Inflammatory macrophage treated with lipopolysaccharide for 4 hours (primary cell): ENCODE measurements around the gene GEMIN7.

Source experiments
- DNase-seq: peaks from one replicate; pipeline ENCODE4 v3.0.0-alpha.2; 2020

Gene GEMIN7

DNA sequence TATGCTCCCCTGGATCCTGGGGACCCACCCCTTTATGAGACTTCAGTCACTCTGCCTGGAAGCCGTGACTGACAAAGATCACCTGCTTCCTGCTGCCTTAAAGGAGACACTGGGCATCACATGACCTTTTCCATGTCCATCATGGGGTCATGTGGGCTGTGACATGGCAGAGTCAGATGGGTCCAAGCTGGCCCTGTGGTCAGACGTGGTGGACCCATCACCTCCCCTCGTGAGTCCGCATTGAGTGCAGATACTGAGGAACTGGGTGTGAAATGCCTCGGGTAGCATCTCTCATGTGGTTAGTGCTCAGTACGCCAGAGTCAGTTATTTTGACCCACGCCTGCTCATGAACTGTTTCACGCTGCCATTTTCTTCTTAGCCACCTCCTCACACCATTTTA, 54.6 kb downstream of the GEMIN7 start:
- no peak for DNase-seq

DNA sequence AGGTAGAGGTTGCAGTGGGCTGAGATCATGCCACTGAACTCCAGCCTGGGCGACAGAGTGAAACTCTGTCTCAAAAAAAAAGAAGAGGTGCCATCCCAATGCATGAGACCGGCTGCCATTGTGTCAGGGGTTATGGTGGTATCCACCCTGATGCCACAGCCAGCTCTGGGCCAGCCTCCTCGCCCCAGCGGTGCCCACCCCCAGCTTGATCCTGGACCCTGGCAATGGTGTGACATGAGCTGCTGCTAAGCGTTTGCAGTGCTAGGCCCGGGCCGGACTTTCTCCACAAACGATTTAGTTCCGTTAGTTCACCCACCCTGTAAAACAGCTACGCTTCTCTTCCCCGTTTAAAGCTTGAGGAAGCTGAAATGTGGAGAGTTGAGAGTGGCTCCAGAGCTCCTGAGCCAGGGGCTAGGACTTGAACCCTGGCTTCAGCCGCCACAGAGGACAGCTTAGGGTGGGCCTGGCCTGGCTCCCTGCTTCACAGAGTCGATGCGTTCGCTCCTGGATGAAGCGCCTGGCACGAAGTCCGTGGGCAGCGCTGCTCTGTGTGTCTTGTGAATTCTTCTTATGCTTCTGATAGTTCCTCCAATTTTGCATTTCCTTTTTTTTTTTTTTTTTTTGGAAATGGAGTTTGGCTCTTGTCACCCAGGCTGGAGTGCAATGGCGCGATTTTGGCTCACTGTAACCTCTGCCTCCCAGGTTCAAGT, 56.3 kb downstream of the GEMIN7 start:
- no peak for DNase-seq

DNA sequence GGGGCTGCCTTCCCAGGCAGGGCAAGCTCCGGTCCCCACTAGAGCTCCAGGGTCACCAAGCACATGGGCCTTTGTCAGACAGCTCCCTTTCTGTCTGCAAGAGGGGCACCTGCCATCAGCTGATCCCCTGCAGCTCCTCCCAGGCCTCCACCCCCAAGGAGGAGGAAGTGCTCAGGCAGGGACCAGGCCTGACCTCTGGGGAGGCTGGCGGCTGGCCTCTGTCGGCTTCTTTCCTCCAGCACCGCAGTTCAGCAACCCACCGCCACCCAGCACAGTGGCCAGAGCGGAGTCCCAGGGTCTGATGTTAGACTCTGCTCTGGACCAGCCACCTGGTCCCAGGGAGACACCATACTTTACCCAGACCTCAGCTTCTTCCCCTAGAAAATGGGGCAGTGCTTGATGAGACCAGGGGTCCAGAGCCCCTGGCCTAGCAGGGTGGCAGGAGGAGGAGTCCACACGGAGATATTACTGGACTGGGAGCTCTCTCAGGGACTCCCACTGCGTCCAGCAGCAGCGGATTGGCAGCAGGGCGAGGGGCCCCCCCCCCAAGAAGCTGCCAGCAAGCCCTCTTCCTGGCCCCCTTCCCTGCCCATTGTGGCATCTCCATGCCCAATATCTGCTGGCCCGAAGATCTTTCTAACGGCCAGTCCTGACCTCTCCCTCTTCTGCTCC, 57.6 kb downstream of the GEMIN7 start:
- DNase-seq, result no peak

DNA sequence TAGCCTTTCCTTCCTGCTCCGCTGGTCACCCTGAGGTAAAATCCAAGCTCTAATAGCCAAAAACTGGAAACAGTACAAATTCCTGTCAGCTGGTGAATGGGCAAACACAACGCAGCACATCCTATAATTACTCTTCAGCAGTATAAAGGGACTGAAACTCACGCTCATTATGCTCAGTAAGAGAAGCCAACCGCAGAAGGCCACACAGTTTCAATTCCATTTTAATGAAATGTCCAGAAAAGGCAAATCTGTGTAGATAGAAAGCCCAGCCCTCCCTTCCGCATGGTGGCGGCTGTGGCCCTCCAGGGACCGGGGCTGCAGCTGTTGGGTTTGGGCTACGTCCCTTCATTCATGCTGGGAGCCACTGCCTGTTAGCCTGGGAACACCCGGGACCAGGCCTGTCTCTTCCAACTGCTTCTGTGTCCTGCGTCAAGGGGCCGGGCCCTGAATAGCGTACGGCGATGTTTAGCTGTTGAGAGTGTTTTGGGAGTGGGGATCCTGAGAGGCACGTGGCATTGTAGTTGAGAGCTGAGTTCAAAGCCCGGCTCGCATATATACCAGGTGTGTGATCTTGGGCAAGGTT, 58.2 kb downstream of the GEMIN7 start:
- no peak for DNase-seq

DNA sequence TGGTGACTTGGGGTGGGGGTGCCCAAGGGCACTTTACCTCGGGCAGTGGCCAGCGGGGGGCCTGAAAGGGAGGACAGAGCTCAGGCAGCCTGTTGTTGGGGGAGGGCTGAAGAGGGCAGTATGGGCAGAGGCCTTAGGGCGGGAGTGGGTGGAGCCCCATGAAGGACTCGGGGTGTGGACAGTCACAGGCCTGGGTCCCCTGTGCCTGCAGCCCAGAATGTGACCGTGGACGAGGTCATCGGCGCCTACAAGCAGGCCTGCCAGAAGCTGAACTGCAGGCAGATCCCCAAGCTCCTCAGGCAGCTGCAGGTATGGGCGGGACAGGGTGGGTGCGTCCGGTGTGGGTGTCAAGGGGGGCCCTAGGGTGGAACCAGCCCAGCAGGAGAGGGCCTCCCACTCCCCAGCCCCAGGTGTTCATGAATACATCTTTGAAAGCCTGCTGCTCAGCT, 59.3 kb downstream of the GEMIN7 start:
- DNase-seq, result no peak

DNA sequence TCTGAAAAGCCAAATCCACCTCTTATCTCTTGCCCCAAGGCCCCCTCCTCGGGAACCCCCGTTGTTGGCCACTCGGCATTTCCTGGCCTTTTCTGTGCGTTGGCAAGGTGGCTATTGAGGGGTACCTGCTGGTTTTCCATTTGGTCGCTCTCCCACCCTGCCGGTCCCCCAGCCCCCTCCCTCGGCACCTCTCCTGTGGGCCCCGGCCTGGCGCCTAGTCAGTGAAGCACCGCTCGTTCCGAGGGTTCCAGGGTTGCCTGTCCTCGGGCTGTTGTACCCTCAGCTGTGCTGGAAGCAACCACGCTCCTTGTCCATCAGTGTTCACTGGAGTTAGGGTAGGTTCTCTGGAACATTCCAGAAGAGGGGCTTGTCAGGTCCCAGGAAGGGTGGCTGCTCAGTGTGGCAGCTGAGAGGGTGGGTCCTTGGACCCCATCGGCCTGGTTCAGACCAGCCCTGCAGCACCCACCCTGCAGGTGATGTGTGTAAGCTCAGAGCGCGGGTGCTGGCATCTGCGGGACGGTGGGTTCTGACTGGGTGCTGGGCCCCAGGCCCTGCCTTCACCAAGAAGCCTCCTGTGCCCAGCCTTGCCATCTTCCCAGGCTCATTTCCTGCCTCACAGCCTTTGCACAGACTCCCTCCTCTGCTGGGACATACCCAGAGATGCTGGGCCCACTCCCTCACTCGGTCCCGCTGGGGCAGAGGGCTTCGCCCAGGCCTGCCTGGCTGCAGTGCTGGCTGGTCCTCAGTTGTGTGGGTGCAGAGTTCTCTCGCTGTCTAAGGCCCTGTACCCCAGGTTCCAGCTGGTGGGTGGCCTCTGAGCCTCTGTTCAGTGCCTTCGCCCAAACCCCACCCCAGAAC, 60.5 kb downstream of the GEMIN7 start:
- no peak for DNase-seq

DNA sequence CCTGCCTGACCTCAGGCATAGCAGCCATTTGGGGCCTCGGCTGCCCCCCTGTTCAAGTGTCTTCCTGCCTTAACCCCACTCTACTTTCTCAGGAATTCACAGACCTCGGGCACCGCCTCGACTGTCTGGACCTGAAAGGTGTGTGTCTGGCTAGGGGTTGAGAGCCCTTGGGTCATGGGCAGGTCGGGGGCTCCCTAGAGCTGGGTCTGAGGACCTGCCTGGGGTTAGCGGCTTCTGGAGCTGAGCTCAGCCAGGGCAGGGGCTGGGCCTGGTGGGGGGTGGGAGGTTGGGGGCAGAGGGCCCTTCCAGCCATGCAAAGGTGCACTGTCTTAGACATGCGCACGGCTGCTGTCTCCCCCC, 61.1 kb downstream of the GEMIN7 start:
- DNase-seq, result no peak

DNA sequence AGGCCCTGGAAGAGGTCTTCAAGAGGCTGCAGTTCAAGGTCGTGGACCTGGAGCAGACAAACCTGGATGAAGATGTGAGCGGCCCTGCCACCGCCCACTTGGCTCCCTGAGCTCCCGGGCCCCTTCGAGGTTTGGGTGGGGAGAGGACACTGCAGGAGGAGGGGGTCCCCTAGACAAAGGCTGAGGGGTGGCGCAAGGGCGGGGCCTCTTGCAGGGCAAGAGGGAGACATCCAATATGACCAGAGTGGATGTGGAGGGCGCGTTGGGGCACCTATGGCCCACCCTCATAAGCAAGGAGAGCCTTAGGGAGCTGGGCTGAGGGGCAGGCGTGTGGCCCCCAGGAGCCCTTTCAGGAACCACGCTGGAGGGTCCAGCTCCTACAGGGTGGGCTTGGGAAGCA, 61.5 kb downstream of the GEMIN7 start:
- DNase-seq, result no peak
